Endothelial cell of umbilical vein (primary cell): Measurements from ENCODE around the gene HOMER1. TPM values are rescaled to one million over a fixed set of nuclear protein-coding genes. Genes with fewer than 3 reads are reported as not detected.

ENCODE experiments used
- BruUV-seq: library from RNA; stranded (reverse); fragments of 400-500 nt; replicated peaks from 2 replicates; lab custom pipeline; 2021; lab: Mats Ljungman, UMichigan
- CTCF ChIA-PET: fragments of 300-600, 350-600 bp; sonication (Branson Sonifier 250); formaldehyde crosslinking; loops from one replicate; lab custom pipeline; 2021; ENCODE audit warnings: antibody characterized with exemption, inconsistent platforms; lab: Charles Lee
- POLR2A ChIA-PET: fragments of 300-600, 350-600 bp; sonication (Branson Sonifier 250); formaldehyde crosslinking; loops from one replicate; lab custom pipeline; 2021; ENCODE audit warnings: antibody characterized with exemption, inconsistent platforms; lab: Charles Lee
- DNase-seq: peaks from one replicate; pipeline ENCODE4 v3.0.0-alpha.2; 2011; ENCODE audit warnings: low read depth, low spot score
- FAIRE-seq: peaks from 2 replicates; lab custom pipeline; 2011; peaks lifted over from hg19 to GRCh38; lab: Jason Lieb, UNC
- H2AFZ ChIP-seq: 2 replicates; pipeline ENCODE4 v1.6.0; 2012; ENCODE audit warnings: low read depth, low read length, control low read depth, inconsistent platforms
- H3K27ac ChIP-seq: 2 replicates; pipeline ENCODE4 v1.5.1; 2011; ENCODE audit warnings: low read depth, mild to moderate bottlenecking, control low read depth, low read length, moderate library complexity; ENCODE audit not compliant: insufficient read depth
- H3K27me3 ChIP-seq, 2 experiments: 2 replicates each; pipeline versions ENCODE4 v1.6.0 to v1.6.1; 2011; ENCODE audit warnings: low read length in 2 of 2, mixed read lengths in 1 of 2; ENCODE audit not compliant: control insufficient read depth in 2 of 2, insufficient read depth in 2 of 2
- H3K36me3 ChIP-seq, 2 experiments: 2 replicates in 1 of 2; 3 replicates in 1 of 2; pipeline ENCODE4 v1.5.1; 2011; ENCODE audit warnings: low read length in 2 of 2, mild to moderate bottlenecking in 1 of 2, moderate library complexity in 1 of 2; ENCODE audit not compliant: control insufficient read depth in 2 of 2, insufficient read depth in 2 of 2; ENCODE audit errors: extremely low read depth in 1 of 2
- H3K4me1 ChIP-seq: 3 replicates; pipeline ENCODE4 v1.5.1; 2011; ENCODE audit warnings: mild to moderate bottlenecking, low read length; ENCODE audit not compliant: control insufficient read depth, insufficient read depth; ENCODE audit errors: extremely low read depth
- H3K4me2 ChIP-seq: 2 replicates; pipeline ENCODE4 v1.6.1; 2011; ENCODE audit warnings: low read length, control low read depth, mixed read lengths; ENCODE audit not compliant: insufficient read depth
- H3K4me3 ChIP-seq, 3 experiments: fragments of 200-600 bp in 1 of 3; sonication (generic), shearing (Covaris generic) in 1 of 3; replicated peaks in 1 of 3; 2 replicates each; pipeline ENCODE4 v1.5.1; 2011 to 2016; ENCODE audit warnings: control low read depth in 3 of 3, low read length in 3 of 3, mild to moderate bottlenecking in 2 of 3, inconsistent platforms in 1 of 3, low read depth in 1 of 3, moderate library complexity in 1 of 3; ENCODE audit not compliant: insufficient read depth in 1 of 3
- H3K79me2 ChIP-seq: 2 replicates; pipeline ENCODE4 v1.6.0; 2012; ENCODE audit warnings: low read length, inconsistent platforms; ENCODE audit not compliant: control insufficient read depth, insufficient read depth
- H3K9ac ChIP-seq: replicated peaks from 2 replicates; pipeline ENCODE3; 2011; ENCODE audit warnings: low read length, control low read depth; ENCODE audit not compliant: insufficient read depth; ENCODE audit errors: extremely low read depth
- H3K9me1 ChIP-seq: replicated peaks from 3 replicates; pipeline ENCODE4 v1.6.0; 2011; ENCODE audit warnings: mild to moderate bottlenecking, low read length; ENCODE audit not compliant: control insufficient read depth, insufficient read depth; ENCODE audit errors: extremely low read depth
- H3K9me3 ChIP-seq: replicated peaks from 2 replicates; pipeline ENCODE4 v1.5.1; 2012; ENCODE audit warnings: low read length, inconsistent platforms; ENCODE audit not compliant: control insufficient read depth, insufficient read depth
- H4K20me1 ChIP-seq: replicated peaks from 2 replicates; pipeline ENCODE3; 2011; ENCODE audit warnings: mild to moderate bottlenecking, low read length; ENCODE audit not compliant: control insufficient read depth, insufficient read depth; ENCODE audit errors: extremely low read depth
- EZH2 ChIP-seq: IDR thresholded peaks from 2 replicates; pipeline ENCODE4 v1.6.1; 2012; ENCODE audit warnings: borderline replicate concordance, low read depth, mild to moderate bottlenecking, moderate library complexity, low read length, inconsistent platforms; ENCODE audit not compliant: severe bottlenecking
- FOS ChIP-seq: IDR thresholded peaks from 2 replicates; pipeline ENCODE4 v1.6.1; 2011; ENCODE audit warnings: mild to moderate bottlenecking, low read length, moderate library complexity, borderline replicate concordance; ENCODE audit not compliant: insufficient read depth
- GATA2 ChIP-seq: IDR thresholded peaks from 2 replicates; pipeline ENCODE4 v1.7.0; 2011; ENCODE audit warnings: low read depth, mild to moderate bottlenecking, moderate library complexity, mixed read lengths, low read length; ENCODE audit not compliant: insufficient read length, insufficient read depth
- MAX ChIP-seq: IDR thresholded peaks from 2 replicates; pipeline ENCODE4 v1.6.1; 2011; ENCODE audit not compliant: insufficient read depth, insufficient read length
- MYC ChIP-seq: IDR thresholded peaks from one replicate; pipeline ENCODE4 v1.6.1; 2011; ENCODE audit warnings: mild to moderate bottlenecking, low read depth, low read length
- POLR2A ChIP-seq: IDR thresholded peaks from 2 replicates; pipeline ENCODE4 v1.6.1; 2012; ENCODE audit warnings: low read depth, mild to moderate bottlenecking, control low read depth, low read length
- POLR2AphosphoS5 ChIP-seq: IDR thresholded peaks from 2 replicates; pipeline ENCODE4 v1.6.1; 2012; ENCODE audit warnings: low read depth, mild to moderate bottlenecking, control low read depth, low read length, moderate library complexity; ENCODE audit not compliant: insufficient read depth
- dilution Hi-C: fragments of 300-500 bp; cut with MboI; formaldehyde crosslinking; loops from one replicate; pipeline ENCODE4 v1.15.0; 2019; ENCODE audit warnings: low sequenced_read_pairs; ENCODE audit not compliant: extremely low pct_ligation_motif_present
- intact Hi-C: fragments of 100-400 bp; cut with micrococcal nuclease; formaldehyde crosslinking; loops from one replicate; pipeline ENCODE4 v1.10.0; 2022
- polyA plus RNA-seq, 4 experiments: library from polyadenylated mRNA; depleted of rRNA in 3 of 4; stranded (reverse) in 3 of 4; unstranded in 1 of 4; fragments of >200 nt; gene quantifications; 2 replicates each; pipeline versions ENCODE4 v1.2.1 to v1.2.3, GENCODE V29; 2011 to 2012; ENCODE audit warnings: missing spikeins in 1 of 4
- total RNA-seq: library from RNA; stranded (reverse); gene quantifications from 2 replicates; pipeline ENCODE4 v1.2.3, GENCODE V29; 2021
- TF ChIP-seq, protein P1 (sequence below), 2 donors: IDR thresholded peaks; 1 replicate in 1 of 2; 2 replicates in 1 of 2; pipeline ENCODE4 v1.5.1; 2011; ENCODE audit warnings: low read length in 2 of 2, mild to moderate bottlenecking in 2 of 2, moderate library complexity in 2 of 2, control low read depth in 1 of 2, inconsistent platforms in 1 of 2, low read depth in 1 of 2; ENCODE audit not compliant: insufficient read depth in 1 of 2; ENCODE audit errors: extremely low read depth in 1 of 2

The HOMER1 gene
- total and polyA plus RNA-seq, 2 donors (not counting 3 experiments of a cell fraction or from before 2014, with no cell fraction given), result 0.57 to 3.9 TPM

DNA sequence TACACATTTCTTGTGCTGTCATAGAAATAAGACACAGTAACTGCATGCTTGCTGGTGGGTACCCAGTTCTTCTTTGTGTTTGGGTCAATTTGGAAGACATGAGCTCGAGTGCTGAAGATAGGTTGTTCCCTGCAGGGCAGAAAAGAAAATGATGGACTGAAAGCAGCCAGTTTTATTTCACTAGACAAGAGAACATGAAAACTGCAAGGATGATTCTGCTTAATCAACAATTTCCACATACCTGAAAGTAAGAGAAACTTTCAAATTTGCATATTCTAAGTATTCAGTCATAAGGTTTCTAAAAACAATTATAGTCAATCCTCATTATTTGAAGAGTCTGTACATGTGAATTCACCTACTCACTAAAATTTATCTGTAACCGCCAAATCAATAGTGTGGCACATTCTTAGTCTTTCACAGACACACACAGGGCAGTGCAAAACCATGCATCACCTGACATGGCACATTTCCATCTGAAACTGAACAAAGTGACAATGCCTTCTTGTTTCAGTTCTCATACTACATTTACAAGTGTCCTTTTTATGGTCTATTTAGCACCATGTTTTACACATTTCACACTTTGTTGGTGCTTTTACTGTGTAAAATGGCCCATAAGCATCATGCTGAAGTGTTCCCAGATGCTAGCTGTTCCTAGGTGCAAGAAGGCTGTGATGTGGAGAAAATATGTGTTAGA is 56.9 kb downstream of the HOMER1 start:
- Histone ChIP-seq H3K9me1 (no peaks in the 10 kb centered on the region), H3K27me3 (no peaks in the 10 kb centered on the region), H3K9me3 (no peaks in the 10 kb centered on the region), H3K4me2 (no peak overlapping the region), H3K4me3 (no peak overlapping the region), H3K9ac (no peak overlapping the region), H3K4me1 (no peaks in the 10 kb centered on the region), H4K20me1 (no peaks in the 10 kb centered on the region), H3K27ac (no peak overlapping the region), H2AFZ (no peak overlapping the region), H3K79me2 (no peaks in the 10 kb centered on the region), H3K36me3 (no peaks in the 10 kb centered on the region)
- no peak for DNase-seq
- intact Hi-C loops (no loop called here), dilution Hi-C loops (no loop called here)
- no peak for FAIRE-seq
- ChIA-PET CTCF (interaction anchor here (1.2 to 2.4 kb wide), 3 partner anchors 10 to 432 kb away, joined by 4 to 9 read pairs (median 4); no protein-coding TSS in a partner anchor), POLR2A (no interaction called here)
- no peak for TF ChIP-seq MAX
- TF ChIP-seq, protein P1, sequence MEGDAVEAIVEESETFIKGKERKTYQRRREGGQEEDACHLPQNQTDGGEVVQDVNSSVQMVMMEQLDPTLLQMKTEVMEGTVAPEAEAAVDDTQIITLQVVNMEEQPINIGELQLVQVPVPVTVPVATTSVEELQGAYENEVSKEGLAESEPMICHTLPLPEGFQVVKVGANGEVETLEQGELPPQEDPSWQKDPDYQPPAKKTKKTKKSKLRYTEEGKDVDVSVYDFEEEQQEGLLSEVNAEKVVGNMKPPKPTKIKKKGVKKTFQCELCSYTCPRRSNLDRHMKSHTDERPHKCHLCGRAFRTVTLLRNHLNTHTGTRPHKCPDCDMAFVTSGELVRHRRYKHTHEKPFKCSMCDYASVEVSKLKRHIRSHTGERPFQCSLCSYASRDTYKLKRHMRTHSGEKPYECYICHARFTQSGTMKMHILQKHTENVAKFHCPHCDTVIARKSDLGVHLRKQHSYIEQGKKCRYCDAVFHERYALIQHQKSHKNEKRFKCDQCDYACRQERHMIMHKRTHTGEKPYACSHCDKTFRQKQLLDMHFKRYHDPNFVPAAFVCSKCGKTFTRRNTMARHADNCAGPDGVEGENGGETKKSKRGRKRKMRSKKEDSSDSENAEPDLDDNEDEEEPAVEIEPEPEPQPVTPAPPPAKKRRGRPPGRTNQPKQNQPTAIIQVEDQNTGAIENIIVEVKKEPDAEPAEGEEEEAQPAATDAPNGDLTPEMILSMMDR (IDR thresholded peaks at IDR 0.05; ENCODE audit: extremely low read depth in 1 of 2, insufficient read depth in 1 of 2, low read depth in 1 of 2, low read length in 2 of 2), result no peak
- no peak for TF ChIP-seq MYC
- no peak for TF ChIP-seq POLR2AphosphoS5
- no peak for TF ChIP-seq FOS
- TF ChIP-seq POLR2A, result no peak
- no peak for TF ChIP-seq GATA2
- TF ChIP-seq EZH2, result no peak
- BruUV-seq, result no TSS peak
